GM12864 (cell line): ENCODE data around the gene ERC1.
"Not testable (repeated sequence)": the region's sequence is repeated elsewhere in the genome, so short reads cannot be mapped to it uniquely, and the experiment has no call there.

ENCODE experiments used
- DNase-seq: peaks from one replicate; pipeline ENCODE4 v3.0.0-alpha.2; 2011; ENCODE audit warnings: low read depth
- H3K4me3 ChIP-seq: 2 replicates; pipeline ENCODE4 v1.5.1; 2011; ENCODE audit warnings: mild to moderate bottlenecking, low read depth, low read length, control low read depth
- CTCF ChIP-seq: IDR thresholded peaks from 2 replicates; pipeline ENCODE4 v1.5.1; 2011; ENCODE audit warnings: low read depth, mild to moderate bottlenecking, moderate library complexity, low read length, control low read depth, inconsistent platforms; ENCODE audit errors: missing control alignments

ERC1 gene

GRCh38 chr12:1201886-1202285 is 210.9 kb downstream of the ERC1 start:
- DNase-seq = no peak
- no peak for TF ChIP-seq CTCF
- no peak overlapping the region for H3K4me3 ChIP-seq

- TF ChIP-seq CTCF = no peak
- no peak overlapping the region for H3K4me3 ChIP-seq
- DNase-seq = no peak
These were observed 212.7 kb downstream of the ERC1 start for GRCh38 chr12:1203735-1204019.

GRCh38 chr12:1204581-1205121 is 213.6 kb downstream of the ERC1 start:
- DNase-seq = no peak
- H3K4me3 ChIP-seq = peak overlapping the region; percentile 44
- no peak for TF ChIP-seq CTCF

- no peak for DNase-seq
- TF ChIP-seq CTCF = no peak
- no peak overlapping the region for H3K4me3 ChIP-seq
These were observed 214.6 kb downstream of the ERC1 start for GRCh38 chr12:1205512-1206060.

GRCh38 chr12:1206118-1206734 is 215.2 kb downstream of the ERC1 start:
- no peak overlapping the region for H3K4me3 ChIP-seq
- DNase-seq = no peak
- TF ChIP-seq CTCF = no peak

- no peak overlapping the region for H3K4me3 ChIP-seq
- no peak for DNase-seq
- TF ChIP-seq CTCF = no peak
These were observed 216.3 kb downstream of the ERC1 start for GRCh38 chr12:1207276-1207675.

- not testable (repeated sequence) for DNase-seq, H3K4me3 ChIP-seq
These were observed 217.7 kb downstream of the ERC1 start for GRCh38 chr12:1208719-1209118.
